Vagina (tissue), 2 donors: Measurements from ENCODE around the gene SART3.

Experiments
- POLR2A ChIP-seq, 2 donors: fragments of 450-650 bp; IDR thresholded peaks; one replicate each; pipeline ENCODE4 v1.6.1; 2017; ENCODE audit warnings: antibody characterized with exemption in 2 of 2, mild to moderate bottlenecking in 2 of 2, moderate library complexity in 2 of 2
- POLR2AphosphoS5 ChIP-seq, 2 donors: sonication (generic); formaldehyde crosslinking; IDR thresholded peaks; one replicate each; pipeline ENCODE4 v1.9.0; 2017; ENCODE audit warnings: antibody characterized with exemption in 2 of 2, mild to moderate bottlenecking in 2 of 2, low read depth in 1 of 2; ENCODE audit not compliant: insufficient read depth in 1 of 2
- TF ChIP-seq, protein P1 (sequence below), 3 experiments: fragments of 450-650 bp in 2 of 3; fragments of 200-600 bp in 1 of 3; sonication (generic) in 1 of 3; IDR thresholded peaks; one replicate each; pipeline ENCODE4 v1.5.1; 2017 to 2019; ENCODE audit warnings: antibody characterized with exemption in 3 of 3, mild to moderate bottlenecking in 2 of 3, moderate library complexity in 2 of 3

DNA sequence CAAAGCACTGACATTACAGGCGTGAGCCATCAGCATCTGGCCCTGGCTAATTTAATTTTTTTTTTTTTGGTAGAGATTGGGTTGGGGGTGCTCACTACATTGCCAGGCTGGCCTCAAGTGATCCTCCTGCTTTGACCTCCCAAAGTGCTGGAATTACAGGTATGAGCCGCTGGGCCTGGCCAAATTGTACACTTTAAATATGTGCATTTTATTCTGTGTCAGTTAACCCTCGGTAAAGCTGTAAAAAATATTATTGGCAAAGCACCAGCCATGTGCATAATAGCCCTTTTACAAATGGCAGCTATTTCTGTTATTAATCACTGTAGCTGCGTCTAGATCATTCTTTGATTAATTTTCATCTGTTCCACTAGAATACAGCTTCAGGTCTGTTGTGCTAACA is 24.9 kb upstream of the SART3 start:
- no peak for TF ChIP-seq POLR2A (IDR thresholded peaks at IDR 0.05)
- TF ChIP-seq, protein P1, sequence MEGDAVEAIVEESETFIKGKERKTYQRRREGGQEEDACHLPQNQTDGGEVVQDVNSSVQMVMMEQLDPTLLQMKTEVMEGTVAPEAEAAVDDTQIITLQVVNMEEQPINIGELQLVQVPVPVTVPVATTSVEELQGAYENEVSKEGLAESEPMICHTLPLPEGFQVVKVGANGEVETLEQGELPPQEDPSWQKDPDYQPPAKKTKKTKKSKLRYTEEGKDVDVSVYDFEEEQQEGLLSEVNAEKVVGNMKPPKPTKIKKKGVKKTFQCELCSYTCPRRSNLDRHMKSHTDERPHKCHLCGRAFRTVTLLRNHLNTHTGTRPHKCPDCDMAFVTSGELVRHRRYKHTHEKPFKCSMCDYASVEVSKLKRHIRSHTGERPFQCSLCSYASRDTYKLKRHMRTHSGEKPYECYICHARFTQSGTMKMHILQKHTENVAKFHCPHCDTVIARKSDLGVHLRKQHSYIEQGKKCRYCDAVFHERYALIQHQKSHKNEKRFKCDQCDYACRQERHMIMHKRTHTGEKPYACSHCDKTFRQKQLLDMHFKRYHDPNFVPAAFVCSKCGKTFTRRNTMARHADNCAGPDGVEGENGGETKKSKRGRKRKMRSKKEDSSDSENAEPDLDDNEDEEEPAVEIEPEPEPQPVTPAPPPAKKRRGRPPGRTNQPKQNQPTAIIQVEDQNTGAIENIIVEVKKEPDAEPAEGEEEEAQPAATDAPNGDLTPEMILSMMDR (IDR thresholded peaks at IDR 0.05), result no peak
- TF ChIP-seq POLR2AphosphoS5 (IDR thresholded peaks at IDR 0.05; ENCODE audit: insufficient read depth in 1 of 2, low read depth in 1 of 2), result no peak
